ENCODE data around the gene SMPD2.
"Not testable (repeated sequence)": the region's sequence is repeated elsewhere in the genome, so short reads cannot be mapped to it uniquely, and the experiment has no call there.

Gene SMPD2

GRCh38 chr6:109447878-109448555 lies 7.5 kb downstream of the SMPD2 start:
- peak in 1 of 3 donors; percentile 38 for DNase-seq

GRCh38 chr6:109448615-109449014 lies 8.1 kb downstream of the SMPD2 start:
- DNase-seq: no peak

- no peak for DNase-seq
Observed at GRCh38 chr6:109449064-109449794, 8.7 kb downstream of the SMPD2 start.

GRCh38 chr6:109449795-109450673 lies 9.5 kb downstream of the SMPD2 start:
- DNase-seq: no peak

- no peak for DNase-seq
Observed at GRCh38 chr6:109450801-109451200, 10.3 kb downstream of the SMPD2 start.

- DNase-seq: no peak
Observed at GRCh38 chr6:109451376-109451775, 10.9 kb downstream of the SMPD2 start.

- no peak for DNase-seq
Observed at GRCh38 chr6:109452181-109452580, 11.7 kb downstream of the SMPD2 start.

GRCh38 chr6:109453156-109453555 lies 12.6 kb downstream of the SMPD2 start:
- DNase-seq: no peak

GRCh38 chr6:109453594-109454495 lies 13.3 kb downstream of the SMPD2 start:
- DNase-seq: no peak

GRCh38 chr6:109454496-109455436 lies 14.2 kb downstream of the SMPD2 start:
- DNase-seq: peak; percentile 68 to 81 (median 77)

GRCh38 chr6:109455437-109456110 lies 15.1 kb downstream of the SMPD2 start, which contains the start of gene MICAL1:
Gene MICAL1, minus strand, starts transcription at chr6:109455772. Its CDS starts 1,576 bp downstream, at chr6:109454196.
- DNase-seq: peak; percentile 75 to 88 (median 79)

- no peak for DNase-seq
Observed at GRCh38 chr6:109456111-109456583, 15.6 kb downstream of the SMPD2 start.

GRCh38 chr6:109456710-109457561 lies 16.4 kb downstream of the SMPD2 start:
- no peak for DNase-seq

GRCh38 chr6:109457562-109457996 lies 17.1 kb downstream of the SMPD2 start:
- no peak for DNase-seq

GRCh38 chr6:109458774-109459531 lies 18.4 kb downstream of the SMPD2 start:
- peak; percentile 85 to 91 (median 89) for DNase-seq

- no peak for DNase-seq
Observed at GRCh38 chr6:109460161-109460829, 19.8 kb downstream of the SMPD2 start.

- not testable (repeated sequence) for DNase-seq
Observed at GRCh38 chr6:109461205-109461604, 20.7 kb downstream of the SMPD2 start.

Measured in suppressor macrophage treated with lipopolysaccharide for 1 hour (primary cell).